GM23338 (cell line): ENCODE results near the gene PSG7. TPM values are rescaled to one million over a fixed set of nuclear protein-coding genes. Genes with fewer than 3 reads are reported as not detected.

Source experiments
- ATAC-seq: fragments of 200-7000 bp; cut with Tn5 transposase; 3 replicates; pipeline ENCODE4 v1.9.1; 2020
- DNase-seq: peaks from one replicate; pipeline ENCODE4 v3.0.0-alpha.2; 2015; ENCODE audit warnings: low spot score
- H2AFZ ChIP-seq: fragments of 200-600 bp; sonication (generic); 2 replicates; pipeline ENCODE4 v1.8.0; 2016; ENCODE audit warnings: antibody characterized with exemption, mild to moderate bottlenecking, moderate library complexity
- H3F3A ChIP-seq: fragments of 200-600 bp; sonication (generic); replicated peaks from 2 replicates; pipeline ENCODE4 v1.8.0; 2017; ENCODE audit warnings: antibody characterized with exemption, mixed run types, low read depth
- H3K27ac ChIP-seq: fragments of 200-600 bp; sonication (generic); 2 replicates; pipeline ENCODE4 v1.6.1; 2016; ENCODE audit warnings: low read depth
- H3K27me3 ChIP-seq: fragments of 200-600 bp; sonication (generic); 2 replicates; pipeline ENCODE4 v1.8.0; 2016; ENCODE audit warnings: mild to moderate bottlenecking, mixed run types, moderate library complexity; ENCODE audit not compliant: insufficient read depth
- H3K36me3 ChIP-seq: fragments of 200-600 bp; sonication (generic); 2 replicates; pipeline ENCODE4 v1.8.0; 2016; ENCODE audit warnings: mild to moderate bottlenecking; ENCODE audit not compliant: insufficient read depth
- H3K4me1 ChIP-seq: fragments of 200-600 bp; sonication (generic); 2 replicates; pipeline ENCODE4 v1.8.0; 2016; ENCODE audit warnings: mild to moderate bottlenecking, moderate library complexity; ENCODE audit not compliant: insufficient read depth
- H3K4me2 ChIP-seq: fragments of 200-600 bp; sonication (generic); 2 replicates; pipeline ENCODE4 v1.7.1; 2017; ENCODE audit warnings: mixed run types
- H3K4me3 ChIP-seq: fragments of 200-600 bp; sonication (generic); 2 replicates; pipeline ENCODE4 v1.6.1; 2016; ENCODE audit warnings: mixed run types
- H3K79me2 ChIP-seq: fragments of 200-600 bp; sonication (generic); replicated peaks from 2 replicates; pipeline ENCODE4 v1.8.0; 2017; ENCODE audit warnings: mild to moderate bottlenecking; ENCODE audit not compliant: insufficient read depth
- H3K9me2 ChIP-seq: fragments of 200-600 bp; sonication (generic); 2 replicates; pipeline ENCODE4 v1.8.0; 2017; ENCODE audit not compliant: insufficient read depth
- H4K20me1 ChIP-seq: fragments of 200-600 bp; sonication (generic); replicated peaks from 2 replicates; pipeline ENCODE4 v1.8.0; 2017; ENCODE audit warnings: mild to moderate bottlenecking; ENCODE audit not compliant: insufficient read depth
- H3K27ac Mint-ChIP-seq: 2 replicates; pipeline ENCODE4 v1.8.0; 2020; ENCODE audit warnings: inconsistent platforms, mild to moderate bottlenecking, moderate library complexity, mixed read lengths
- H3K27me3 Mint-ChIP-seq: 3 replicates; pipeline ENCODE4 v1.8.0; 2022; ENCODE audit warnings: low read depth, mild to moderate bottlenecking, moderate library complexity, mixed read lengths, inconsistent platforms; ENCODE audit not compliant: insufficient read depth, poor library complexity
- H3K36me3 Mint-ChIP-seq: 3 replicates; pipeline ENCODE4 v1.8.0; 2021; ENCODE audit warnings: low read depth, mild to moderate bottlenecking, inconsistent platforms, moderate library complexity, mixed read lengths
- H3K4me1 Mint-ChIP-seq: 3 replicates; pipeline ENCODE4 v1.8.0; 2020; ENCODE audit warnings: mild to moderate bottlenecking, inconsistent platforms, mixed read lengths
- H3K4me3 Mint-ChIP-seq: 3 replicates; pipeline ENCODE4 v1.8.0; 2021; ENCODE audit warnings: moderate library complexity, mild to moderate bottlenecking, inconsistent platforms, mixed read lengths
- H3K9me3 Mint-ChIP-seq: 3 replicates; pipeline ENCODE4 v1.8.0; 2020; ENCODE audit warnings: moderate library complexity, mild to moderate bottlenecking, inconsistent platforms, mixed read lengths
- CREB1 ChIP-seq: fragments of 250-450 bp; sonication (Bioruptor Pico); IDR thresholded peaks from 2 replicates; pipeline ENCODE4 v1.5.0; 2020; ENCODE audit warnings: low read depth, mild to moderate bottlenecking, moderate library complexity
- CTCF ChIP-seq, 2 experiments: fragments of 200-600 bp in 1 of 2; sonication (generic) in 1 of 2; conservative IDR thresholded peaks; 2 replicates each; pipeline versions ENCODE4 v1.5.1 to v1.6.1; 2016 to 2017; ENCODE audit warnings: antibody characterized with exemption in 2 of 2, low read depth in 2 of 2, mild to moderate bottlenecking in 2 of 2, moderate library complexity in 1 of 2
- ETS1 ChIP-seq: IDR thresholded peaks from 2 replicates; pipeline ENCODE4 v1.6.1; 2016; ENCODE audit warnings: antibody characterized with exemption
- EZH2 ChIP-seq: fragments of 200-600 bp; sonication (generic); IDR thresholded peaks from one replicate; pipeline ENCODE4 v1.8.0; 2017; ENCODE audit warnings: antibody characterized with exemption, mild to moderate bottlenecking, low read depth; ENCODE audit not compliant: unreplicated experiment
- EZH2phosphoT487 ChIP-seq: fragments of 200-600 bp; sonication (generic); IDR thresholded peaks from one replicate; pipeline ENCODE4 v1.8.1; 2018; ENCODE audit warnings: antibody characterized with exemption; ENCODE audit not compliant: unreplicated experiment
- JUNB ChIP-seq: IDR thresholded peaks from one replicate; pipeline ENCODE4 v1.6.1; 2016; ENCODE audit warnings: antibody characterized with exemption; ENCODE audit not compliant: unreplicated experiment
- NANOG ChIP-seq: IDR thresholded peaks from 2 replicates; pipeline ENCODE4 v1.6.1; 2016; ENCODE audit warnings: antibody characterized with exemption, borderline replicate concordance
- POLR2AphosphoS5 ChIP-seq: IDR thresholded peaks from 2 replicates; pipeline ENCODE4 v1.6.1; 2016; ENCODE audit warnings: antibody characterized with exemption, low read depth
- REST ChIP-seq: IDR thresholded peaks from one replicate; pipeline ENCODE4 v1.6.1; 2018; ENCODE audit warnings: antibody characterized with exemption; ENCODE audit not compliant: unreplicated experiment
- STAT1 ChIP-seq: IDR thresholded peaks from one replicate; pipeline ENCODE4 v1.6.1; 2016; ENCODE audit warnings: antibody characterized with exemption; ENCODE audit not compliant: unreplicated experiment
- ZNF114 ChIP-seq: fragments of 250-450 bp; sonication (Bioruptor Pico); IDR thresholded peaks from 2 replicates; pipeline ENCODE4 v1.5.0; 2020; ENCODE audit warnings: mild to moderate bottlenecking, moderate library complexity
- ZNF331 ChIP-seq: fragments of 250-450 bp; sonication (Bioruptor Pico); IDR thresholded peaks from 2 replicates; pipeline ENCODE4 v1.5.0; 2020; ENCODE audit warnings: low read depth, mild to moderate bottlenecking, moderate library complexity
- ZNF462 ChIP-seq: fragments of 250-450 bp; sonication (Bioruptor Pico); IDR thresholded peaks from 2 replicates; pipeline ENCODE4 v1.5.0; 2020; ENCODE audit warnings: mild to moderate bottlenecking, moderate library complexity
- polyA plus RNA-seq: library from polyadenylated mRNA; unstranded; fragments of >200 nt; fragmentation: Nextera tagmentation; extraction: Ambion mirVana; gene quantifications from 2 replicates; pipeline ENCODE4 v1.2.1, GENCODE V29; 2016
- total RNA-seq: library from RNA; depleted of rRNA; stranded (reverse); fragments of >200 nt; shearing (Covaris generic); gene quantifications from 2 replicates; pipeline ENCODE4 v1.2.3, GENCODE V29; 2014

The PSG7 gene
- total and polyA plus RNA-seq, 2 experiments from 2014 or later: not detected

GRCh38 chr19:42965176-42965575, 28.2 kb upstream of the PSG7 start:
- H3K4me1 ChIP-seq: no peaks in the 10 kb centered on the region
- no peak overlapping the region for H3K27ac Mint-ChIP-seq
- ATAC-seq (no peak), DNase-seq (no peak)
- H3K9me3 Mint-ChIP-seq: peaks cover 94% of the 10 kb centered on the region
- no peaks in the 10 kb centered on the region for H3K79me2 ChIP-seq
- H3K4me3 Mint-ChIP-seq: no peak overlapping the region
- H3K36me3 Mint-ChIP-seq: peaks cover 22% of the 10 kb centered on the region
- H3K9me2 ChIP-seq: no peaks in the 10 kb centered on the region
- no peak for TF ChIP-seq CREB1
- TF ChIP-seq NANOG: no peak
- TF ChIP-seq ZNF114 (CRISPR knock-in tag): no peak
- no peak for TF ChIP-seq ETS1
- TF ChIP-seq CTCF (conservative IDR thresholded peaks at IDR 0.05; ENCODE audit: low read depth in 2 of 2): no peak
- no peak for TF ChIP-seq EZH2phosphoT487
- no peak for TF ChIP-seq ZNF331 (CRISPR knock-in tag)
- TF ChIP-seq REST: no peak
- TF ChIP-seq STAT1: no peak
- no peak for TF ChIP-seq JUNB
- no peak for TF ChIP-seq POLR2AphosphoS5
- no peak for TF ChIP-seq EZH2
- TF ChIP-seq ZNF462 (CRISPR knock-in tag): no peak
- H4K20me1 ChIP-seq: no peaks in the 10 kb centered on the region
- no peaks in the 10 kb centered on the region for H3K27me3 ChIP-seq
- no peak overlapping the region for H3K4me3 ChIP-seq
- H3K27me3 Mint-ChIP-seq: peaks cover 5% of the 10 kb centered on the region
- no peaks in the 10 kb centered on the region for H3K36me3 ChIP-seq
- no peak overlapping the region for H3K4me2 ChIP-seq
- no peaks in the 10 kb centered on the region for H3K4me1 Mint-ChIP-seq
- no peaks in the 10 kb centered on the region for H3F3A ChIP-seq
- no peak overlapping the region for H2AFZ ChIP-seq
- no peak overlapping the region for H3K27ac ChIP-seq
